Mesenchymal stem cell (in vitro differentiated cells and primary cell): ENCODE data around the gene CNTNAP2.

ENCODE experiments used
- DNase-seq: peaks from one replicate; pipeline ENCODE4 v3.0.0-alpha.2; 2013
- H2AFZ ChIP-seq: one replicate; pipeline ENCODE4 v1.6.1; 2013; ENCODE audit warnings: low read depth, mild to moderate bottlenecking, control low read depth, inconsistent platforms, low read length, moderate library complexity
- H2AK5ac ChIP-seq: 2 replicates; pipeline ENCODE4 v1.6.1; 2013; ENCODE audit warnings: low read length, moderate library complexity, mild to moderate bottlenecking, inconsistent platforms; ENCODE audit not compliant: severe bottlenecking
- H2BK120ac ChIP-seq: one replicate; pipeline ENCODE4 v1.6.1; 2013; ENCODE audit warnings: low read depth, mild to moderate bottlenecking, inconsistent platforms, low read length, moderate library complexity
- H2BK12ac ChIP-seq, 2 experiments: one replicate each; pipeline ENCODE4 v1.6.1; 2013; ENCODE audit warnings: inconsistent platforms in 2 of 2, low read length in 2 of 2, mild to moderate bottlenecking in 2 of 2, moderate library complexity in 2 of 2, control low read depth in 1 of 2
- H2BK15ac ChIP-seq: one replicate; pipeline ENCODE4 v1.6.1; 2013; ENCODE audit warnings: mild to moderate bottlenecking, low read depth, inconsistent platforms; ENCODE audit not compliant: poor library complexity, severe bottlenecking
- H2BK5ac ChIP-seq: 2 replicates; pipeline ENCODE4 v1.6.1; 2013; ENCODE audit warnings: low read depth, mild to moderate bottlenecking, low read length, control low read depth, inconsistent platforms; ENCODE audit not compliant: poor library complexity, severe bottlenecking
- H3K14ac ChIP-seq, 2 experiments: one replicate each; pipeline ENCODE4 v1.6.1; 2013; ENCODE audit warnings: inconsistent platforms in 2 of 2, low read length in 2 of 2, control low read depth in 1 of 2, mild to moderate bottlenecking in 1 of 2, moderate library complexity in 1 of 2
- H3K18ac ChIP-seq, 2 experiments: one replicate each; pipeline ENCODE4 v1.6.1; 2013; ENCODE audit warnings: inconsistent platforms in 2 of 2, low read length in 2 of 2, control low read depth in 1 of 2, low read depth in 1 of 2, mild to moderate bottlenecking in 1 of 2
- H3K23ac ChIP-seq, 2 experiments: one replicate each; pipeline ENCODE4 v1.6.1; 2013; ENCODE audit warnings: inconsistent platforms in 2 of 2, low read length in 2 of 2, mild to moderate bottlenecking in 2 of 2, moderate library complexity in 2 of 2, control low read depth in 1 of 2
- H3K27ac ChIP-seq: 2 replicates; pipeline ENCODE4 v1.5.1; 2013; ENCODE audit warnings: mild to moderate bottlenecking, moderate library complexity, low read length, control low read depth, inconsistent platforms; ENCODE audit not compliant: poor library complexity, severe bottlenecking
- H3K27me3 ChIP-seq, 2 experiments: 2 replicates each; pipeline versions ENCODE4 v1.6.1 to v1.7.0; 2013; ENCODE audit warnings: low read length in 2 of 2, mild to moderate bottlenecking in 2 of 2, moderate library complexity in 2 of 2, control low read depth in 1 of 2, inconsistent platforms in 1 of 2; ENCODE audit not compliant: control insufficient read depth in 1 of 2, insufficient read depth in 1 of 2
- H3K36me3 ChIP-seq, 2 experiments: 2 replicates each; pipeline versions ENCODE4 v1.6.1 to v1.7.0; 2013; ENCODE audit warnings: low read length in 2 of 2, control low read depth in 1 of 2, inconsistent platforms in 1 of 2, low read depth in 1 of 2, mild to moderate bottlenecking in 1 of 2; ENCODE audit not compliant: insufficient read depth in 2 of 2, control insufficient read depth in 1 of 2
- H3K4ac ChIP-seq, 2 experiments: one replicate each; pipeline ENCODE4 v1.6.1; 2013; ENCODE audit warnings: inconsistent platforms in 2 of 2, low read length in 2 of 2, mild to moderate bottlenecking in 2 of 2, moderate library complexity in 2 of 2, control low read depth in 1 of 2, low read depth in 1 of 2
- H3K4me1 ChIP-seq: 2 replicates; pipeline ENCODE4 v1.6.1; 2013; ENCODE audit warnings: low read depth, low read length, control low read depth; ENCODE audit not compliant: control insufficient read depth, insufficient read depth
- H3K4me2 ChIP-seq: 2 replicates; pipeline ENCODE4 v1.6.1; 2013; ENCODE audit warnings: low read length, mild to moderate bottlenecking, inconsistent platforms; ENCODE audit not compliant: poor library complexity, severe bottlenecking
- H3K4me3 ChIP-seq, 2 experiments: 2 replicates each; pipeline versions ENCODE4 v1.5.1 to v1.7.0; 2013; ENCODE audit warnings: low read length in 2 of 2, mild to moderate bottlenecking in 2 of 2, control low read depth in 1 of 2, low read depth in 1 of 2; ENCODE audit not compliant: insufficient read depth in 1 of 2
- H3K79me1 ChIP-seq: replicated peaks from 2 replicates; pipeline ENCODE4 v1.6.1; 2013; ENCODE audit warnings: mild to moderate bottlenecking, control low read depth, low read length, inconsistent platforms; ENCODE audit not compliant: poor library complexity, severe bottlenecking
- H3K9ac ChIP-seq: 2 replicates; pipeline ENCODE4 v1.7.0; 2013; ENCODE audit warnings: mild to moderate bottlenecking, low read length, moderate library complexity
- H3K9me3 ChIP-seq: 2 replicates; pipeline ENCODE4 v1.7.0; 2013; ENCODE audit warnings: mild to moderate bottlenecking, low read length; ENCODE audit not compliant: control insufficient read depth
- H4K8ac ChIP-seq: one replicate; pipeline ENCODE4 v1.6.1; 2013; ENCODE audit warnings: inconsistent platforms, mild to moderate bottlenecking, low read length, moderate library complexity
- H4K91ac ChIP-seq: one replicate; pipeline ENCODE4 v1.6.1; 2013; ENCODE audit warnings: mild to moderate bottlenecking, low read length, inconsistent platforms
- WGBS: methylation state at CpG from one replicate; pipeline ENCODE4 v1.1.7; 2013; ENCODE audit warnings: mixed read lengths; 5-methylcytosine and 5-hydroxymethylcytosine counted together

CNTNAP2 gene

DNA sequence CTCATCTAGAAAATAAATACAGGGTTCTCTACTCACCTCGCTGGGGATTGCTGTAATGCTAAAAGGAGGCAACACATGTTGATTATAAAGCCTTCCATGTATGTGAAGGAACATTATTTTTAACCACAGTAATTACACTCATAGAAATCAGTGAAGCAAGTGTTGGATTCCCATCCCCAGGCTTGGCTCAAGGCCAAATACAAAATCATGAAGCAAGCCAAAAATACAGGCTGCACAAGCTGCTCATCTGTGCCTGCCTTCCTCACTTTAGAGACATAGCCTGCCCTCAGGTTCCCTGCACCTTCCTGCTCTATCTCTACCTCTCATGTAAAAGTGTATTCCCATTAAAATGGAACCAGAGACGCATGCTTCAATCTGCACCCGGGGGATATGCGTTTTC lies 1396.8 kb downstream of the CNTNAP2 start:
- Histone ChIP-seq H2AK5ac (peak overlapping the region; percentile 48), H2BK15ac (no peak overlapping the region), H2BK120ac (no peak overlapping the region), H3K23ac (no peak overlapping the region), H3K18ac (no peak overlapping the region), H3K14ac (no peak overlapping the region), H3K4me2 (no peak overlapping the region), H2BK5ac (no peak overlapping the region), H3K4me3 (no peak overlapping the region), H3K27ac (no peak overlapping the region), H3K36me3 (no peaks in the 10 kb centered on the region), H2BK12ac (no peak overlapping the region), H3K27me3 (no peaks in the 10 kb centered on the region), H3K4ac (no peak overlapping the region), H3K4me1 (no peaks in the 10 kb centered on the region), H4K8ac (no peak overlapping the region), H3K79me1 (no peaks in the 10 kb centered on the region), H3K9ac (no peak overlapping the region), H4K91ac (no peak overlapping the region), H2AFZ (no peak overlapping the region), H3K9me3 (no peaks in the 10 kb centered on the region)
- DNase-seq = no peak
- WGBS = 66% methylated on average over 3 of the region's 4 CpGs

GRCh38 chr7:147516391-147516790 lies 1399.8 kb downstream of the CNTNAP2 start:
- no peak overlapping the region for H3K18ac ChIP-seq
- no peak overlapping the region for H2AFZ ChIP-seq
- no peak overlapping the region for H3K9ac ChIP-seq
- no peak overlapping the region for H3K4me3 ChIP-seq
- no peak overlapping the region for H2BK12ac ChIP-seq
- H3K9me3 ChIP-seq = no peaks in the 10 kb centered on the region
- no peak overlapping the region for H3K14ac ChIP-seq
- H3K23ac ChIP-seq = no peak overlapping the region
- no CpG with 5 or more reads among the region's 2 CpGs for WGBS
- no peak overlapping the region for H3K27ac ChIP-seq
- no peak overlapping the region for H2BK15ac ChIP-seq
- H3K79me1 ChIP-seq = no peaks in the 10 kb centered on the region
- H2BK120ac ChIP-seq = no peak overlapping the region
- no peaks in the 10 kb centered on the region for H3K27me3 ChIP-seq
- H2AK5ac ChIP-seq = no peak overlapping the region
- H3K4me2 ChIP-seq = no peak overlapping the region
- no peak for DNase-seq
- H3K4me1 ChIP-seq = no peaks in the 10 kb centered on the region
- H3K36me3 ChIP-seq = no peaks in the 10 kb centered on the region
- H4K8ac ChIP-seq = no peak overlapping the region
- no peak overlapping the region for H2BK5ac ChIP-seq
- H3K4ac ChIP-seq = no peak overlapping the region
- no peak overlapping the region for H4K91ac ChIP-seq

- Histone ChIP-seq H4K91ac (no peak overlapping the region), H3K27me3 (no peaks in the 10 kb centered on the region), H2AK5ac (no peak overlapping the region), H3K4ac (no peak overlapping the region), H3K18ac (no peak overlapping the region), H2BK15ac (no peak overlapping the region), H3K9ac (no peak overlapping the region), H2BK12ac (no peak overlapping the region), H2BK5ac (no peak overlapping the region), H3K27ac (no peak overlapping the region), H3K23ac (no peak overlapping the region), H2AFZ (no peak overlapping the region), H2BK120ac (no peak overlapping the region), H3K79me1 (no peaks in the 10 kb centered on the region), H3K14ac (no peak overlapping the region), H3K4me3 (no peak overlapping the region), H3K4me1 (no peaks in the 10 kb centered on the region), H4K8ac (no peak overlapping the region), H3K36me3 (no peaks in the 10 kb centered on the region), H3K4me2 (no peak overlapping the region), H3K9me3 (no peaks in the 10 kb centered on the region)
- no peak for DNase-seq
- whole genome bisulfite sequencing = 79% methylated on average over 6 of the region's 6 CpGs
Measured at GRCh38 chr7:147519062-147519461, 1402.5 kb downstream of the CNTNAP2 start.

DNA sequence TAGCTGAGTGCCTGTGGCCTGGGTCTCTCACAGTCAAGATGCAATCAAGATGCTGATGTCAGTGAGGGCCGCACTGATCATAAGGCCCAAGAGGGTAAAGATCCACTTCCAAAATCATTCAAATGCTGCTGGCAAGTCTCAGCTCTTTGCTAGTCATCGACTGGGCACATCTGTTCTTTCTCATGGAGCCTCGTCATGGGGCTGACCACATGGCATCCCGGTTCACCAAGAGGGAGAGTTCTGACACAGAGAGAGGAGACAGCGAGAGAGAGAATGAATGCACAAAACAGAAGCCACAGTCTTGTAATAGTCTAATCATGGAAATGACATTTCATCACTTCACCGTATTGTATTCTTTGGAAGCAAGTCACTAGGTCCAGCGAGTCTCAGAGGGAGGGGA lies 1406.5 kb downstream of the CNTNAP2 start:
- Histone ChIP-seq H2BK5ac (no peak overlapping the region), H3K14ac (no peak overlapping the region), H3K27ac (no peak overlapping the region), H3K27me3 (no peaks in the 10 kb centered on the region), H3K79me1 (no peaks in the 10 kb centered on the region), H2BK15ac (no peak overlapping the region), H3K36me3 (no peaks in the 10 kb centered on the region), H3K18ac (no peak overlapping the region), H3K4me2 (no peak overlapping the region), H2BK12ac (no peak overlapping the region), H3K4me3 (no peak overlapping the region), H4K91ac (no peak overlapping the region), H4K8ac (no peak overlapping the region), H3K4ac (no peak overlapping the region), H2AK5ac (no peak overlapping the region), H2AFZ (no peak overlapping the region), H3K9me3 (no peaks in the 10 kb centered on the region), H3K23ac (no peak overlapping the region), H3K4me1 (no peaks in the 10 kb centered on the region), H2BK120ac (no peak overlapping the region), H3K9ac (no peak overlapping the region)
- DNase-seq = no peak
- 74% methylated on average over 7 of the region's 7 CpGs for WGBS
